Hematopoietic multipotent progenitor cell treated with erythropoietin and hydrocortisone succinate and interleukin-3 and kit ligand, for 17 days (in vitro differentiated cells): ENCODE data around the gene MUC16.
"Not testable (repeated sequence)": the region's sequence is repeated elsewhere in the genome, so short reads cannot be mapped to it uniquely, and the experiment has no call there.

ENCODE experiments used
- DNase-seq: peaks from one replicate; pipeline ENCODE4 v3.0.0-alpha.2; 2015; ENCODE audit warnings: low spot score

MUC16 gene

GRCh38 chr19:9009935-9010651 lies at the start of gene MUC16:
MUC16 (minus strand) TSS chr19:9010409.
- no peak for DNase-seq

GRCh38 chr19:9058905-9059667 lies 48.9 kb upstream of the MUC16 start:
- no peak for DNase-seq

- DNase-seq: no peak
Measured at GRCh38 chr19:9057505-9058258, 47.5 kb upstream of the MUC16 start.

- DNase-seq: not testable (repeated sequence)
Measured at GRCh38 chr19:9056131-9056530, 45.9 kb upstream of the MUC16 start.

- DNase-seq: no peak
Measured at GRCh38 chr19:9054765-9055164, 44.6 kb upstream of the MUC16 start.

DNA sequence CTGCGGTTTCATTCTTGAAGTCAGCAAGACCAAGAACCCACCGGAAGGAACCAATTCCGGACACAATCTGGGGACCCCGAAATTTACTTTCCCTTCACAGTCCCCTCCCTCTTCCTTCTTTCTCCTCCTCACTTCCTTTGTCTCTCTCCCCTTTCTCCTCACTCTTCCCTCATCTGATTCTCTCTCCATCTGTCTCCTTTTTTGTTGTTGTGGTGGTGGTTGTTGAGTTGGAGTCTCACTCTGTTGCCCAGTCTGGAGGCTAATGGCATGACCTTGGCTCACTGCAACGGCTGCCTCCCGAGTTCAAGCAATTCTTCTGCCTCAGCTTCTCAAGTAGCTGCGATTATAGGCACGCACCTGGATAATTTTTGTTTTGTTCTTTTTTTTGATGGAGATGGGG lies 44.0 kb upstream of the MUC16 start:
- DNase-seq: no peak

DNA sequence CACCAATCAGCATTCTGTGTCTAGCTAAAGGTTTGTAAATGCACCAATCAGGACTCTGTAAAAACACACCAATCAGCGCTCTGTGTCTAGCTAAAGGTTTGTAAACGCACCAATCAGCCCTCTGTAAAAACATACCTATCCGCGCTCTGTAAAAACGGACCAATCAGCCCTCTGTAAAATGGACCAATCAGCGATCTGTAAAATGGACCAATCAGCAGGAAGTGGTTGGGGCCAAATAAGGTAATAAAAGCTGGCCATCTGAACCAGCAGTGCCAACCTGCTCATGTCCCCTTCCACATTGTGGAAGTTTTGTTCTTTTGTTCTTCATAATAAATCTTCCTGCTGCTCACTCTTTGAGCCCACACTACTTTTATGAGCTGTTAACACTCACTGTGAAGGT lies 43.5 kb upstream of the MUC16 start:
- DNase-seq: not testable (repeated sequence)

DNA sequence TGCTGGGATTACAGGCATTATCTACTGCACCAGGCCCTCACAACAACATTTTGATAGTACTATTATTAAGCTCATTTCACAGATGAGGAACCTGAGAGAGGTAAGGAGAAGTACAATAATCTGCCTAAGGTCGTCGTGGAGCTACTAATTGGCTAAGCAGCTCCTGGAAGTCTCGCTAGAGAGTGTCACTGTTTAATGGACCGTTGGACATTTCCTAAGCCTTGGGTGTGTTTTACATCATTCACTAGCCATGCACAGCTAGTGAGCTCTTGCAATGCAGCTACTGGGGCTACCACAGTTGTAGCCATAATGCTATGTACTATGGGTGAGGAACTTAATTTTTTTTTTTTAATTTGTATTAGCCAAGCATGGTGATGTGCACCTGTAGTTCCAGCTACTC lies 42.7 kb upstream of the MUC16 start:
- DNase-seq: no peak

GRCh38 chr19:9046694-9047093 lies 36.5 kb upstream of the MUC16 start:
- no peak for DNase-seq

DNA sequence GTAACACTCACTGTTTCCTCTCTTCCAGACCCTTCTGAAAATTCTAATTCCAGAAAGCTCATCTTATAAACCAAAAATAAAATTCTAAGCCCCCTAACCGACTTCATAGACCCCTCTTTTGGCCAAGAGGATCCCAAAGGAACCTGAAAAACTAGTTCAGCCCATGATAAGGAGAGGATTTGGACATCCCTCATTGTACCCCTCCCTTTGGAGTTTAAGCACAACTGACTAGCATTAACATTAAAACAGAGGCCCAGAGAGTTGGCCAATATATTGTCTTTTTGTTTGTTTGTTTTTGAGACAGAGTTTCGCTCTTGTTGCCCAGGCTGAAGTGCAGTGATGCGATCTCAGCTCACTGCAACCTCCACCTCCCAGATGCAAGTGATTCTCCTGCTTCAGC lies 34.2 kb upstream of the MUC16 start:
- DNase-seq: no peak

- no peak for DNase-seq
Measured at GRCh38 chr19:9043524-9043923, 33.3 kb upstream of the MUC16 start.

GRCh38 chr19:9041023-9041422 lies 30.8 kb upstream of the MUC16 start:
- no peak for DNase-seq

DNA sequence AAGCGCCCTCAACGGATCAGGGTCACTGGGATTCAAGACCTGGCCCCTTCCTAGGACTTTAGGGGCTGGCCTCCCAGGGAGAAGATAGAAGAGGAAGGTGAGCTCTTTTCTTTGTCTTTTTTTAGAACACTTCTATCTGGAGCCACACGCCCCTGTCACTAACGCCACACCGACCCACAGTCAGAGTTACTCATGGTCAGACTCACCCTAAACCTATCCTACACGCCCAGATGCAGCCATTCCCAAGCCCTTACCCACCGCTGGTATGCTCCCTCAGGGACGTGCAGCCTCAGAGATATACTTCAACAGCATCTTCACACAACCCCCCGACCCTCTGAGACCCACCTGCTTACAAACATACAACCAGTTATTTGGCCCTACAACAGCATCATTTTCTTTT lies 29.9 kb upstream of the MUC16 start:
- no peak for DNase-seq

- no peak for DNase-seq
Measured at GRCh38 chr19:9039728-9040127, 29.5 kb upstream of the MUC16 start.

DNA sequence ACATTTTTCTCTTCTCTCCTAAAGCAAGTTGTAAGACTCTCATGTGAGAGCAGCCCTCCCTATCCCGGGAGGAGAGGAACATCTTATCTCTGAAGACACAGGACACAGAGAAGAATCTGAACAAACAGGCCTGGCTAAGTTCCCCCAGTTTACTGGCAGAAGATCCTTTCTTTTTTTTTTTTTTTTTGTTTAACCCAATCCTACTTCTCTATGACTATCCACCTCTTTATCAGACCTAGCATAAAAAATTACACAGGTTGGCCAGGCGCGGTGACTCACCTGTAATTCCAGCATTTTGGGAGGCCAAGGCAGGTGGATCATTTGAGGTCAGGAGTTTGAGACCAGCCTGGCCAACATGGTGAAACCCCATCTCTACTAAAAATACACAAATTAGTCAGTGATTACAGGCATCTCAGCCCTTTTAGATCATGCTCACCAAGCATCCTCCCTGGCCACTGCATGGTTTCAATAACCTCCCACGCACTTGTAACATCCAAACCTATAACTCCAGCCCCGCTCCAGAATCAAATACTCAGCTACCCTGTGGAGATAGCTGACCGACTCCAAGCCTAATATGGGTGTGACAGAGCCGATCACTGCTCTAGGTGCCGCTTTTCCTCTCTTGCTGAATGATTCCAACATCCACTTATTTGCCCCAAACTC lies 27.3 kb upstream of the MUC16 start:
- no peak for DNase-seq

DNA sequence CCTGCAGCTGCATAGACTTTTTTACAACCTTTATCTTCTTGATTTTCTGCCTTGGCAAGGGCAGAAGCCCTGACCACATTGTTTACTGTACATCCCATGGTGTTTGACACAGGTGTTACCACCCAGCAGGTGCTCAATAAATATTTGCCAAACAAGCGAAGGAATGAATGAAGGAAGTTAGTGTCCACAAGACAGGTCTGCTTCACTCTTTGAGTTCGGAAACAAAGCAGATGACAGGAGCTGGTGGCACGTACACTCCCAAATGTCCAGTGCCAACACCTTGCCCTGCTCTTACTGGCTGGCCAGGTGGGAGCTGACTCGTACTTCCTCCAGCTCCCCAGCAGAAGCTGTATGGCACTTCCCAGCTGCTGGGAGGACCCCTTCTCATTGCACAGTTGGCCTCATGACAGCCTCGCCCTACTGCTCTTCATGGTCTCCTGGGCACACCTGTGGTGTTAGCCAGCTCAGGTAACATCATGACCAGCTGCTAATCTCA lies 22.0 kb upstream of the MUC16 start:
- DNase-seq: no peak

GRCh38 chr19:9018163-9018875 lies 8.1 kb upstream of the MUC16 start:
- DNase-seq: no peak

DNA sequence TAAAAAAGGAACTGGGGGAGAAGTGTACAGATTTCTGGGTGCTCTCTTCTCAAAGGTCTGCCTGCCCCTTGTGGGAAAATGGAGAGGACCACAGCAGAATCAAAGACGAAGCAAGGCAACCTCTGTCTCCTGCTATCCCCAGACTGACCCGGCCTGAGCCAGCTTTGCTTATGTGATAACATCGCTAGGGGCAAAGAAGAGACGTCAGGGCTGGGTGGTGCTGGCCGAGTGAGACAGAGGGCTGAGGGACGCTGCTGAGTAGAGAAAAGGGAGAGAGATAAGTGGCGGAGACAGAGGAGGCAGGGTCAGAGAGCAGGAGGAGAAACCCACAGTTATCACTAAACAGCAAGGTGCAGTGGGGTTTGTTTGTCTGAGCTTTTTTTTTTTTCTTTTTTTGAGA lies 4.6 kb upstream of the MUC16 start:
- DNase-seq: no peak

GRCh38 chr19:9013988-9014387 lies 3.8 kb upstream of the MUC16 start:
- DNase-seq: no peak

- no peak for DNase-seq
Measured at GRCh38 chr19:9011875-9012274, 1.7 kb upstream of the MUC16 start.

DNA sequence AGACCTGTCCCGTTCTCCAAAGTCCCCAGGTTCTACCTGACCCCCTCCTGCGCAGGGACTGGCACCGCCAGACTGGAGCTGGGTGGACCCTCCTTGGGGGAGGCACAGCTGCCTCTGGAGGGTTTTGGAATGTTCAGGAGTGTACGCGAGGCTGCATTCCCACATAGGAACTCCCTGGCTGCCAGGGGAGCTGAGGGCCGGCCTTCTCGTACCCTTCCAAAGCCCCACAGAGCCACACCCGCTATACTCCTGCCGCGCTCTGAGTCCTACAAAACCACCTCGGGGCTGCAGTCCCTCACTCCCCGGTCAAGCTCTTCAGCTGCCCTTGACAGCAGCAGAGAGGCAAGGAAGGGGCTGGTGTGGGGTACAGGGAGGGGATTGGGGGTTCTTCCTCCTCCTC lies 484 bp upstream of the MUC16 start:
- no peak for DNase-seq

GRCh38 chr19:9009431-9009830 lies 778 bp downstream of the MUC16 start:
- no peak for DNase-seq
